Measurements from ENCODE around the gene MTTP.

MTTP gene

GRCh38 chr4:99593781-99594641, 19.4 kb downstream of the MTTP start:
- DNase-seq: no peak

DNA sequence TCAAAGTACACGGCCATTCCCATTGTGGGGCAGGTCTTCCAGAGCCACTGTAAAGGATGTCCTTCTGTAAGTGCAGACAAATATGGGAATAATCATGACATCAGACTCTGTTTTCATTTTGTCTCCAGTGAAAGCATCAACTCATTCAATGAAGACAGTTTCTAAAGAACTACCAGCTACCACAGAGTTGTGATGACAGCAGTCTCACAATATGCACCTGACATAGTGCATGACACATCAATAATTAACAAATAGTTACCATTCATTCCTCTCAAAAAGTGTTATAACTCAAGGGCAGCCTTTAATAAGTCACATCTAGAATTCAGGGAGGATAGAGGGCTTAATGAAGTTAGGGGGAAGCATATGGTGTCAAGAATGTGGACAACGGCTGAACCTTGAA, 20.2 kb downstream of the MTTP start:
- DNase-seq: no peak

DNA sequence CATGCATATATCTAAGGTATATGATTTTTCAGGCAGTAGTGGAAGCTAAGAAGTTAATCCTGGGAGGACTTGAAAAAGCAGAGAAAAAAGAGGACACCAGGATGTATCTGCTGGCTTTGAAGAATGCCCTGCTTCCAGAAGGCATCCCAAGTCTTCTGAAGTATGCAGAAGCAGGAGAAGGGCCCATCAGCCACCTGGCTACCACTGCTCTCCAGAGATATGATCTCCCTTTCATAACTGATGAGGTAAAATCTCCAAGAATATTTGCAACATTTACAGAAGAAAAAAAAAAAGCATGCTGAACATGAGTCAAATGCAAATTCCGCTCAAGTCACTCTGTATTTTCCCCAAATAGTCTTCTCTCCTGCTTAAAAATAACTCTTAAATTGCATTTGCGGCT, 32.1 kb downstream of the MTTP start:
- DNase-seq: no peak

DNA sequence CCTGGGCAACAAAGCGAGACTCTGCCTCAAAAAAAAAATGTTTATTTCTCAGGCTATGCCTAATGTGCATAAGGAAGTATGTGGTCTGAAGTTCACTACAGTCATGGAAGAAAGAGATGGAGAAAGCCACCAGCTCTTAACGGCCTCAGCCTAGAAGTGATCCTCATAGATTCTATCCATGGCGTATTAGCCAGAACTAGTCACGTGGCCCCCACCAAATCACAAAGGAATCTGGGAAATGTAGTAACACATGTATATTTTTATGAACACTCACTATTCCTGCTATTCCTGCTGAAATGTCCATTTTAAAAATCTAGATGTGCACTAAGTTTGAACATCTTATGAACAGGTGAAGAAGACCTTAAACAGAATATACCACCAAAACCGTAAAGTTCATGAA, 33.8 kb downstream of the MTTP start:
- DNase-seq: no peak

DNA sequence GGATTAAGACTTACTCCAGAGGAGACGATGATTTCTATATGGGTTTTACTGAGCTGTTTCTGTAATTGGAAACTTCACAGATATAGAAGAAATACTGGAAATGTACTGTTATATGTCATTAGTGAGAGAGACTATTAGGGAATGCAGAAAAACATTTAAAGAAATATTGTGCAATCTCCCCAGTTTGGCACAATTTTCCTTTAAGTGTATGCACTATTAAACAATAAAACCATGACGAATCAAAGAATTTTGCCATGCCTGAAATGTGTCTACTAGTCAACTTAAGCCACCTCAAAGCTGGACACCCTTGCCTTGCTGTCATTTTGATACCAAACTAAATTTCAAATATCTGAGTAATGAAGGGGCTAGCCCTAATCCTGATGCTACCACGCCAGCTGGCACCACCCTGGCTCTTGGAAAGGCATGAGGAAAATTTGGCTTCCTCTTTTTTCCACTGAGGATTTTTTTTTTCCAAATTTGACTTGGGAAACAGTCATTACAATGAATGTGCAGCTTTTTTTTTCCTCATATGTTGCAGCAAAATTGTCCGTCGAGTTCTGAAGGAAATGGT, 36.1 kb downstream of the MTTP start:
- DNase-seq: no peak

DNA sequence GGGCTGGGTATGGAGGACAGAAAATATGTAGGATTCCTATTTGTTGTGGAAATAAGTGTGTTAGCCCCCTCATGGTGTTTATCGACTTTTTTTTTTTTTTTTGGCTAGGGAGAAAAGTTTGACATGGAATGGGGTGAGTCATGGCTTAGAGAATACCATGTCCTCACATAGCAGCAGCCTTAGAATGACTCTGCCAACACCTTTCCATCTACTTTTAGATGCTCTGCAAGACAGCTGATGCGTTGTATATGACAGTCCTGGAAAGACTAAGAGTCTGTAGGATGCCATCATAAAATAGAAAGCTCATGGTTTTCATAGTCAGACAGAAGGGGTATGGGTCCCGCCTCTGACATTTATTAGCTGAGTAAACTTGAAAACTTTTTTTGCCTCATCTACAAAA, 37.7 kb downstream of the MTTP start:
- no peak for DNase-seq

- DNase-seq: no peak
Measured at GRCh38 chr4:99612704-99613103, 38.1 kb downstream of the MTTP start.

- no peak for DNase-seq
Measured at GRCh38 chr4:99614491-99614890, 39.9 kb downstream of the MTTP start.

- DNase-seq: no peak
Measured at GRCh38 chr4:99615170-99615820, 40.7 kb downstream of the MTTP start.

DNA sequence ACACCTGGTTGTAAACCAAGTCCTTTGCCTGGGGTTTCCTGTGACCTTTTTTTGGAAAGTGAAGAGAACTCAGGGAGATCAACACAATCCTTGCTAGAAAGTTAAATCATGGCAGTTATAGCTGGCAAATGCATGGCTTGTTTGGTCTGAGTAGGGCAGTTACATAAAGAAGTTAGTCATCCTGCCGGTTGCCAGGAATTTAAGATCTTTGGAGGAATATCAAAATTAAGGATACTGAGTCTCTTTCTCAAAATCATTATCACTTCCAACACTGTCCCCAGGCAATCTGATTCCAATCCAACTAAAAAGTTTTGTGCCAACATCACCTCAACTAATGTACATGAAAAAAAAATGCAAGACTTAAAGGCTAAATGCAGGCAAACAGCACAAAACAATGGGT, 42.8 kb downstream of the MTTP start:
- no peak for DNase-seq

DNA sequence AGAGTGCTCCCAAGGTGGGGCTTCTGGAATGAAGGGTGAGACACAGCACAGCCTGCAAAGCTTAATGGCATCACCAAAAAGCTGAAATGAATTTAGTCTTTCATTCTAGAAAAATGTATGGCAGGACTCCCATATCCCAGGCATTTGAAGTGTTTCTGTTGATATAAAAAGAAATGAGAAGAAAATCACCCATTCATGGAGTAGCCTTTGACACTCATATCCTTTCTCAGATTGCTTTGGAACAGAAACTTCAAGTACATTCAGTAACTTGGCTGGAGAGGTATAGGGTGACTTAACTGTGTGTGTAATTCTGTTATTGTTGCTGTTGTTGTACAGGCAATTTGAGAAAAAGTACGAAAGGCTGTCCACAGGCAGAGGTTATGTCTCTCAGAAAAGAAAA, 47.7 kb downstream of the MTTP start:
- DNase-seq: no peak

GRCh38 chr4:99624141-99624719, 49.6 kb downstream of the MTTP start:
- DNase-seq: no peak

DNA sequence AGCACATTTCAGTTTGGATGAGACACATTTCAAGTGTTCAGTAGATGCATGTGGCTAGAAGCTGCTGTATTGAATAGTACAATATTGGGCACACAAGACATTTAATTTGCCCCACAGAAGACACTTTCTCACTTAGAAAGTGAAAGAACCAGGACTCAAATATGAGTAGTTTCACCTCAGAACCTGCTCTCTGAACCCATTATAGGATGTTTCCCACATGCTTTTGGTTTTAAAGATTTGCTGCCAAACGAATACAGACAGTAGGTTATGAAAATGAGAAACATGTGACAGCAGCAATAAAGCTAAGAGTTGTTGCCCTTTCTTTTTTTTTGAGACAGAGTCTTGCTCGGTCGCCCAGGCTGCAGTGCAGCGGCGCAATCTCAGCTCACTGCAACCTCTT, 50.7 kb downstream of the MTTP start:
- no peak for DNase-seq

DNA sequence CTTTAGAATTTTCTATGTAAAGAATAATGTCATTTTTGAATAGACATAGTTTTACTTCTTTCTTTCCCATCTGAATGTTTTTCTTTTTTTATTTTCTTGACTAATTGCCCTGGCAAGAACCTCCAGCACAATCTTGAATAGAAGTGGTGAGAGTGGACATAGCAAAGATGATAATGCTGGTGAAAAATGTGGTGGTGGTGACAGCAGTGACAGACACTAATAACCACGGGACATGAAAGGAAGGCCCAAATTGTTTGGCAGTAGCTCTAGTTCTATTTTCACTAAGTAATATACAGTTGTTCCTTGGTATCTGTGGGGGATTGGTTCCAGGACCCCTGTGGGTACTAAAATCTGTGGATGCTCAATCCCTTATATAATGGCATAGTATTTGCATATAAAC, 53.4 kb downstream of the MTTP start:
- no peak for DNase-seq

- no peak for DNase-seq
Measured at GRCh38 chr4:99629962-99630554, 55.4 kb downstream of the MTTP start.

DNA sequence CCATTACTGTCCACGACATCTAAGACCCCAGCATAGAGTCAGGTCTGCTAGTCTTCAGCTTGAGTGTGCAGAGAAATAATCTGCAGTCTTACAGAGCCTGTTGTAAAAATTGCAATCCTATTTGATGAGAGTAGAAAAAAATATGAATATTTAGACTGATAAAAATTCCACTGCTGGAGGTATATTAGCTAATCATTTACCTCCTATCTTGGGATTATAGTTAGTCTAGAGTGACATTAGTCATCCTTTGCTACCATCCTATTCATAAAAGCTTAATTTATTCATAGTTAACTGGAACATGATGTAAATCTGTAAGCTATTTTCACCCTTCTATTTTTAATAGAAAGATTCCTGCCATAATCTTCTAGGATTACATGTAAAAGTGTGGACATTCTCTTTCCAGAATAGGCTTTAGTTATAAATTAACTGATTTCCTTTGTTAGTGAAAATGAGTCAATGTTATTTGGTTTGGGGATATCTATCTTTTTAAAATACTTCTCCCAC, 56.3 kb downstream of the MTTP start:
- no peak for DNase-seq

GRCh38 chr4:99633772-99634171, 59.1 kb downstream of the MTTP start:
- DNase-seq: no peak

GRCh38 chr4:99634742-99635360, 60.2 kb downstream of the MTTP start:
- no peak for DNase-seq

GRCh38 chr4:99635601-99636000, 61.0 kb downstream of the MTTP start:
- DNase-seq: no peak

GRCh38 chr4:99636422-99636821, 61.8 kb downstream of the MTTP start:
- no peak for DNase-seq

DNA sequence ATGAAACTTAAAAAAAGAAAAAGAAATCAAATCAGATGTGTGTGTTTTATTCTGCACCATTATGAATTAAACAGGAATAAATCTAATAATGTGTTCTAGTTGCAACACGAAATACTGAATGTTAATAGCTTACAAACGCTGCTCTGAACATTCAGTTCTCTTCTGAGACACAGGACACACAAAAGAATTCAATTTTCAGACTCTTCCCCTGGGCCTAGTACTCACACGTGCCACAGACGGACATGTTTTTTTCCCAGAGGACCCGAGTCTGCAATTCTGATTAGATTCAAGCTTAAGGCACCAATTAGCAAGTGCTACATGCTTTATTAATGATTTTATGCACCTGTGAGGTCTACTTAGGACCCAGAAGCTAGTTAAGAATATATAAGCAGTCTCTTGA, 62.5 kb downstream of the MTTP start:
- DNase-seq: no peak

- no peak for DNase-seq
Measured at GRCh38 chr4:99640676-99641075, 66.1 kb downstream of the MTTP start.
